Ascending aorta (tissue), 2 donors: ENCODE measurements around the gene COL11A1. TPM values are rescaled to one million over a fixed set of nuclear protein-coding genes. Genes with fewer than 3 reads are reported as not detected.

Experiments used
- DNase-seq, 2 donors: peaks; one replicate each; pipeline ENCODE4 v3.0.0-alpha.2; 2019; ENCODE audit warnings: low spot score in 2 of 2
- H3K27ac ChIP-seq, 2 donors: fragments of 200-600 bp; sonication (generic); one replicate each; pipeline ENCODE4 v1.5.1; 2016 to 2017; ENCODE audit warnings: mild to moderate bottlenecking in 1 of 2
- H3K27me3 ChIP-seq: fragments of 200-600 bp; sonication (generic); one replicate; pipeline ENCODE4 v1.5.1; 2017
- H3K36me3 ChIP-seq, 2 donors: fragments of 200-600 bp; sonication (generic); one replicate each; pipeline ENCODE4 v1.5.1; 2016
- H3K4me1 ChIP-seq, 2 donors: fragments of 200-600 bp; sonication (generic); one replicate each; pipeline ENCODE4 v1.5.1; 2016 to 2017; ENCODE audit warnings: mild to moderate bottlenecking in 1 of 2
- H3K4me3 ChIP-seq, 2 donors: fragments of 200-600 bp; sonication (generic); one replicate each; pipeline ENCODE4 v1.5.1; 2016 to 2017; ENCODE audit warnings: mild to moderate bottlenecking in 1 of 2
- H3K9me3 ChIP-seq, 2 donors: fragments of 200-600 bp; sonication (generic); one replicate each; pipeline ENCODE4 v1.5.1; 2016
- CTCF ChIP-seq, 3 experiments: fragments of 200-600 bp in 2 of 3; fragments of 450-650 bp in 1 of 3; sonication (generic) in 2 of 3; IDR thresholded peaks; one replicate each; pipeline ENCODE4 v1.5.1; 2016 to 2019; ENCODE audit warnings: antibody characterized with exemption in 3 of 3, mild to moderate bottlenecking in 1 of 3, moderate library complexity in 1 of 3
- intact Hi-C: fragments of 100-400 bp; cut with DNase I; formaldehyde crosslinking; loops from one replicate; pipeline ENCODE4 v1.15.1; 2023
- total RNA-seq: library from RNA; depleted of rRNA; stranded (reverse); fragments of >200 nt; gene quantifications from one replicate; pipeline ENCODE4 v1.1.0, GENCODE V29; 2016

Gene COL11A1
- total RNA-seq, 1 donor from 2014 or later = not detected

GRCh38 chr1:103084181-103084580 is 24.1 kb downstream of the COL11A1 start:
- Histone ChIP-seq H3K4me1 (no peaks in the 10 kb centered on the region), H3K27ac (no peak overlapping the region), H3K9me3 (no peaks in the 10 kb centered on the region), H3K27me3 (no peaks in the 10 kb centered on the region), H3K4me3 (no peak overlapping the region), H3K36me3 (no peaks in the 10 kb centered on the region)
- DNase-seq = no peak
- no peak for TF ChIP-seq CTCF (IDR thresholded peaks at IDR 0.05)
- intact Hi-C loops = no loop called here

GRCh38 chr1:103075316-103076000 is 32.9 kb downstream of the COL11A1 start:
- Histone ChIP-seq H3K4me3 (no peak overlapping the region), H3K27ac (no peak overlapping the region), H3K9me3 (no peaks in the 10 kb centered on the region), H3K36me3 (no peaks in the 10 kb centered on the region), H3K27me3 (no peaks in the 10 kb centered on the region), H3K4me1 (no peaks in the 10 kb centered on the region)
- DNase-seq = no peak
- TF ChIP-seq CTCF (IDR thresholded peaks at IDR 0.05) = no peak
- intact Hi-C loops = no loop called here

- no peak for TF ChIP-seq CTCF (IDR thresholded peaks at IDR 0.05)
- Histone ChIP-seq H3K9me3 (no peaks in the 10 kb centered on the region), H3K27me3 (no peaks in the 10 kb centered on the region), H3K27ac (no peak overlapping the region), H3K4me1 (no peaks in the 10 kb centered on the region), H3K36me3 (no peaks in the 10 kb centered on the region), H3K4me3 (no peak overlapping the region)
- intact Hi-C loops = no loop called here
- DNase-seq = no peak
These were observed 34.1 kb downstream of the COL11A1 start for GRCh38 chr1:103074224-103074623.

GRCh38 chr1:103069201-103069600 is 39.1 kb downstream of the COL11A1 start:
- no peaks in the 10 kb centered on the region for H3K4me1 ChIP-seq
- H3K9me3 ChIP-seq = no peaks in the 10 kb centered on the region
- H3K27ac ChIP-seq = no peak overlapping the region
- no peak overlapping the region for H3K4me3 ChIP-seq
- no peaks in the 10 kb centered on the region for H3K36me3 ChIP-seq
- TF ChIP-seq CTCF (IDR thresholded peaks at IDR 0.05) = no peak
- no peak for DNase-seq
- H3K27me3 ChIP-seq = no peaks in the 10 kb centered on the region
- intact Hi-C loops = no loop called here

GRCh38 chr1:103063921-103064320 is 44.4 kb downstream of the COL11A1 start:
- Histone ChIP-seq H3K27ac (no peak overlapping the region), H3K9me3 (no peaks in the 10 kb centered on the region), H3K27me3 (no peaks in the 10 kb centered on the region), H3K4me3 (no peak overlapping the region), H3K4me1 (no peaks in the 10 kb centered on the region), H3K36me3 (no peaks in the 10 kb centered on the region)
- no peak for DNase-seq
- intact Hi-C loops = no loop called here
- TF ChIP-seq CTCF (IDR thresholded peaks at IDR 0.05) = no peak

GRCh38 chr1:103058391-103058790 is 49.9 kb downstream of the COL11A1 start:
- no peak for TF ChIP-seq CTCF (IDR thresholded peaks at IDR 0.05)
- intact Hi-C loops = no loop called here
- Histone ChIP-seq H3K27me3 (no peaks in the 10 kb centered on the region), H3K27ac (no peak overlapping the region), H3K4me1 (no peaks in the 10 kb centered on the region), H3K36me3 (no peaks in the 10 kb centered on the region), H3K4me3 (no peak overlapping the region), H3K9me3 (no peaks in the 10 kb centered on the region)
- no peak for DNase-seq
